Loucy (cell line): ENCODE results near the gene DGKB.

Experiments
- H2AFZ ChIP-seq: fragments of 200-600 bp; sonication (generic); 2 replicates; pipeline ENCODE4 v1.6.0; 2016; ENCODE audit warnings: antibody characterized with exemption, mild to moderate bottlenecking, low read length, moderate library complexity
- H3F3A ChIP-seq: fragments of 200-600 bp; 2 replicates; pipeline ENCODE4 v1.6.0; 2016; ENCODE audit warnings: antibody characterized with exemption, low read depth, mild to moderate bottlenecking
- H3K27me3 ChIP-seq: fragments of 200-600 bp; sonication (generic); 2 replicates; pipeline ENCODE4 v1.6.1; 2014; ENCODE audit warnings: low read length, mild to moderate bottlenecking; ENCODE audit not compliant: insufficient read depth, poor library complexity, severe bottlenecking
- H3K36me3 ChIP-seq: fragments of 200-600 bp; sonication (generic); 2 replicates; pipeline ENCODE4 v1.6.1; 2016; ENCODE audit warnings: low read length; ENCODE audit not compliant: insufficient read depth
- H3K4me1 ChIP-seq: fragments of 200-600 bp; sonication (generic); 2 replicates; pipeline ENCODE4 v1.5.1; 2014; ENCODE audit warnings: low read length, mild to moderate bottlenecking; ENCODE audit not compliant: insufficient read depth, poor library complexity, severe bottlenecking
- H3K4me2 ChIP-seq: fragments of 200-600 bp; sonication (generic); 2 replicates; pipeline ENCODE4 v1.6.0; 2014; ENCODE audit warnings: antibody characterized with exemption, low read length, low read depth, mild to moderate bottlenecking; ENCODE audit not compliant: poor library complexity, severe bottlenecking
- H3K4me3 ChIP-seq: fragments of 200-600 bp; sonication (generic); 2 replicates; pipeline ENCODE4 v1.5.1; 2014; ENCODE audit warnings: low read length, mild to moderate bottlenecking, mixed read lengths; ENCODE audit not compliant: poor library complexity, severe bottlenecking
- H3K79me2 ChIP-seq: fragments of 200-600 bp; sonication (generic); 2 replicates; pipeline ENCODE4 v1.6.1; 2014; ENCODE audit warnings: low read length; ENCODE audit not compliant: insufficient read depth
- H3K9ac ChIP-seq: fragments of 200-600 bp; sonication (generic); 2 replicates; pipeline ENCODE4 v1.6.0; 2014; ENCODE audit warnings: mild to moderate bottlenecking, low read depth, low read length, moderate library complexity; ENCODE audit not compliant: poor library complexity, severe bottlenecking
- H3K9me2 ChIP-seq: fragments of 200-600 bp; sonication (generic); replicated peaks from 2 replicates; pipeline ENCODE4 v1.6.1; 2016; ENCODE audit warnings: low read depth, low read length, mixed read lengths
- H3K9me3 ChIP-seq: fragments of 200-600 bp; sonication (generic); 2 replicates; pipeline ENCODE4 v1.6.1; 2014; ENCODE audit warnings: mild to moderate bottlenecking, antibody characterized with exemption, low read length, low read depth; ENCODE audit not compliant: insufficient read depth
- H4K20me1 ChIP-seq: fragments of 200-600 bp; sonication (generic); 2 replicates; pipeline ENCODE4 v1.6.0; 2014; ENCODE audit warnings: antibody characterized with exemption, low read length, mild to moderate bottlenecking; ENCODE audit not compliant: insufficient read depth, poor library complexity, severe bottlenecking
- CTCF ChIP-seq: fragments of 200-600 bp; sonication (generic); conservative IDR thresholded peaks from 2 replicates; pipeline ENCODE4 v1.5.1; 2014; ENCODE audit warnings: mild to moderate bottlenecking, antibody characterized with exemption, low read length
- EZH2phosphoT487 ChIP-seq: fragments of 200-600 bp; IDR thresholded peaks from 2 replicates; pipeline ENCODE4 v1.6.1; 2018; ENCODE audit warnings: antibody characterized with exemption, mild to moderate bottlenecking, moderate library complexity, borderline replicate concordance

DGKB gene

DNA sequence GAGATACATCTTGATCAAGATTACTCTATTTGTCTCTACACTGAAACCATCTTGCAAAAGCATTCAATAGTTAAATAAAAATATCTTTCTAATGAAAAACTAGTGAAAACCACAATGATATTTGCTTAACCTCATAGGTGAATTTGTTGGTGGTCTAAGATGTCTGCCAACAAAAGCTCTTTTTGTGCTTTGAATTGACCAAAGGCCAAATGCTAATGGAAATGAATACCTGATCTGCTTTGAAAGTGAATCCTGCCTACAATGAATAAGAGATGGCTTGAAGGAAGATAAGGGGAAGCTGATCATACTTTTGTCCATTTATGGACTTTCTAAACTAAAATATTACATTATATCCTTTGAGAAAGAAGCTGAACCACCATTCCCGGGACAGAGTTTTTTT is 684.2 kb downstream of the DGKB start:
- Histone ChIP-seq H4K20me1 (no peaks in the 10 kb centered on the region), H3K4me3 (no peak overlapping the region), H3K79me2 (no peaks in the 10 kb centered on the region), H3F3A (no peaks in the 10 kb centered on the region), H3K27me3 (no peaks in the 10 kb centered on the region), H3K9me2 (no peaks in the 10 kb centered on the region), H3K36me3 (no peaks in the 10 kb centered on the region), H3K4me1 (no peaks in the 10 kb centered on the region), H3K4me2 (no peak overlapping the region), H3K9ac (no peak overlapping the region), H3K9me3 (no peaks in the 10 kb centered on the region), H2AFZ (no peak overlapping the region)
- TF ChIP-seq EZH2phosphoT487: no peak
- no peak for TF ChIP-seq CTCF

GRCh38 chr7:14209896-14210484 is 692.6 kb downstream of the DGKB start:
- H3K9me3 ChIP-seq: no peaks in the 10 kb centered on the region
- no peak overlapping the region for H3K9ac ChIP-seq
- H3F3A ChIP-seq: no peaks in the 10 kb centered on the region
- H3K4me3 ChIP-seq: no peak overlapping the region
- TF ChIP-seq CTCF: no peak
- TF ChIP-seq EZH2phosphoT487: no peak
- no peaks in the 10 kb centered on the region for H4K20me1 ChIP-seq
- H3K4me1 ChIP-seq: no peaks in the 10 kb centered on the region
- no peak overlapping the region for H2AFZ ChIP-seq
- no peaks in the 10 kb centered on the region for H3K9me2 ChIP-seq
- H3K36me3 ChIP-seq: no peaks in the 10 kb centered on the region
- no peak overlapping the region for H3K4me2 ChIP-seq
- H3K79me2 ChIP-seq: no peaks in the 10 kb centered on the region
- H3K27me3 ChIP-seq: no peaks in the 10 kb centered on the region

DNA sequence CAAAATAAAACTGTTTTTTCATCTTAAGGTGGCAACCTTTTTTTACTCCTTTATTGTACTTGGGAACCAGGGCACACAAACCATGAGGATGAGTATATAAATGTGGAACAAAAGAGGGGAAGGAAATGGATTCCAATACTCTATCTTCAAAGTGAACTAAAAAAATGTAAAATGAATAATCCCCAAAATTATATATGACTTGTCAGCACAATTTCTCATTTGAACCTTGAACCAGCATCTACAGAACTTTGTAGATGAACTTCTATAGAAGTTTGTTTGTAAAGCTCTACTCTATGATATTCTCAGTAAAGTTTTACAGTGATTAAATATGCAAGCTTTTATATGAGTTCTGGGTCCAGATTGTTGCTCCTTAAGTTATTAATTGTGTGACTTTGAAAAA is 694.8 kb downstream of the DGKB start:
- Histone ChIP-seq H3K4me2 (no peak overlapping the region), H3K79me2 (no peaks in the 10 kb centered on the region), H3K27me3 (no peaks in the 10 kb centered on the region), H3K9me3 (no peaks in the 10 kb centered on the region), H3K36me3 (no peaks in the 10 kb centered on the region), H3F3A (no peaks in the 10 kb centered on the region), H3K4me1 (no peaks in the 10 kb centered on the region), H3K9ac (no peak overlapping the region), H3K4me3 (no peak overlapping the region), H2AFZ (no peak overlapping the region), H4K20me1 (no peaks in the 10 kb centered on the region), H3K9me2 (no peaks in the 10 kb centered on the region)
- no peak for TF ChIP-seq EZH2phosphoT487
- TF ChIP-seq CTCF: no peak
